HG02884 (cell line): ENCODE data around the gene C3orf80.
"Not testable (repeated sequence)": the region's sequence is repeated elsewhere in the genome, so short reads cannot be mapped to it uniquely, and the experiment has no call there.

ENCODE experiments used
- ATAC-seq: cut with Tn5 transposase; IDR thresholded peaks from one replicate; pipeline ENCODE4 v1.9.1; 2021; ENCODE audit warnings: mild to moderate bottlenecking, moderate library complexity; ENCODE audit not compliant: unreplicated experiment

The C3orf80 gene

DNA sequence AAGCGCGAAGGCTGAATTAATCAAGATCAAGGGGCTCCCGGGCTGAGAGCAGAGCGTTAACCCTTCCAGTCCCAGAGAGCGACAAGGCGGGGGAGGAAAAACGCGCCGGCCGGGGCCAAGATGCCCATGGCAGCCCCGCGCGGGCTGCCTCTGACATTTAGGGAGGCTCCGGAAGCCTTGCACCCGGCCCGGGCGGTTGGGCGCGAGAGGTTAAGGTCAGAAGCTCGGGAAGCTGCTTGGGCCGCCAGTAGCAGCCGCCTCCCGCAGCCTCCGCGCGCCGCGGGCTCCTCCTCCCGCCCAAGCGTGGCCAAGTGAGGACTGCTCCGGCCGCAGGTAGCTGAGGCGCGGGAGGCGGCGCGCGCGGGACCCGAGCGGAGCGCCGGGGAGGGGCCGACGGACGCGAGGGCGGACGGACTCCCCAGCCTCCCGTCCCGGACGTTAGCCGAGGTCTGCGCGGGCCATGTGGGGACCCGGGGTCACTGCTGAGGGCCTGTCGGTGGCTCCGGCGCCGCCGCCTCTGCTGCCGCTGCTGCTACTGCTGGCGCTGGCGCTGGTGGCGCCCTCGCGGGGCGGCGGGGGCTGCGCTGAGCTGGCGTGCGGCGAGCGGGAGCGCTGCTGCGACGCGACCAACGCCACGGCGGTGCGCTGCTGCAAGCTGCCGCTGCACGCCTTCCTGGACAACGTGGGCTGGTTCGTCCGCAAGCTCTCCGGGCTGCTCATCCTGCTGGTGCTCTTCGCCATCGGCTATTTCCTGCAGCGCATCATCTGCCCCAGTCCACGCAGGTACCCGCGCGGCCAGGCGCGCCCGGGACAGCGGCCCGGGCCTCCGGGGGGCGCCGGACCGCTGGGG, at the start of gene C3orf80:
TSS of gene C3orf80 (plus strand) at position 247 of the 850 bp plus-strand sequence. CDS start at position 461, 214 bp downstream.
- peak; percentile 75 for ATAC-seq

- no peak for ATAC-seq
Measured at GRCh38 chr3:160176923-160177322, 48.3 kb upstream of the C3orf80 start.

DNA sequence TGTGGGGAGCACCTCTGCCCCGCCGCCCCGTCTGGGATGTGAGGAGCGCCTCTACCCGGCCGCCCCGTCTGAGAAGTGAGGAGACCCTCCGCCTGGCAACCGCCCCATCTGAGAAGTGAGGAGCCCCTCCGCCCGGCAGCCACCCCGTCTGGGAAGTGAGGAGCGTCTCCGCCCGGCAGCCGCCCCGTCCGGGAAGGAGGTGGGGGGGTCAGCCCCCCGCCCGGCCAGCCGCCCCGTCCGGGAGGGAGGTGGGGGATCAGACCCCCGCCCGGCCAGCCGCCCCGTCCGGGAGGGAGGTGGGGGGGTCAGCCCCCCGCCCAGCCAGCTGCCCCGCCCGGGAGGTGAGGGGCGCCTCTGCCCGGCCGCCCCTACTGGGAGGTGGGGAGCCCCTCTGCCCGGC, 46.6 kb upstream of the C3orf80 start:
- not testable (repeated sequence) for ATAC-seq

- not testable (repeated sequence) for ATAC-seq
Measured at GRCh38 chr3:160179403-160179802, 45.8 kb upstream of the C3orf80 start.

GRCh38 chr3:160179906-160180305, 45.3 kb upstream of the C3orf80 start:
- ATAC-seq = no peak

DNA sequence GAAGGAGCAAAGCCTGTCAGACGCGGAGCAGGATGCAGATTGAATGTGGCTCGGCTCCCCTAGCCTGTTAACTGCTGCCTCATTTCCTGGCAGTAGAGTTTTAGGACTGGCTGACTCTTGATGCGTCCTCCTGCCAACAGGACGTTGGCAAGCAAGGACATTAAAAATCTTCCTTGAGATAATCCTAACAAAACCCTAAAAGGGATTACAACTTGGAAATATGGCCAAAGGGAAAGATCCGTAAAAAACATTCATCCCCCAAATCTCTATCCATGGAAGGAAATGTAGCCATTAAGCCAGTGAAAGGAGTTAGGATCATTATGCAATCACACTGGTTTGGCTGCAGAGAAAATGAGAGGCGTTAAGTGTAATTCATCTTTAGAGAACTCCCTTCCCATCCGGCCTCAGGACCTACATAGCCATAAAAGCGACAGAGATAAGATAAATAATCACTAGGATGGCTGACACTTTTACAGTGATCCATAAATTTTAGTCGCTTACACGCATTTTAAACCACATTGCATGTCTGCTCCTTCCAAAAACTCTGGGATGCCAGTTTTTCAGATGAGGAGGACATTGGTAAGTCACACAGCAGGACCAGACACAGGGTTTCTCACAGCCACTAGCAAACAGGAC, 44.5 kb upstream of the C3orf80 start:
- ATAC-seq = no peak

DNA sequence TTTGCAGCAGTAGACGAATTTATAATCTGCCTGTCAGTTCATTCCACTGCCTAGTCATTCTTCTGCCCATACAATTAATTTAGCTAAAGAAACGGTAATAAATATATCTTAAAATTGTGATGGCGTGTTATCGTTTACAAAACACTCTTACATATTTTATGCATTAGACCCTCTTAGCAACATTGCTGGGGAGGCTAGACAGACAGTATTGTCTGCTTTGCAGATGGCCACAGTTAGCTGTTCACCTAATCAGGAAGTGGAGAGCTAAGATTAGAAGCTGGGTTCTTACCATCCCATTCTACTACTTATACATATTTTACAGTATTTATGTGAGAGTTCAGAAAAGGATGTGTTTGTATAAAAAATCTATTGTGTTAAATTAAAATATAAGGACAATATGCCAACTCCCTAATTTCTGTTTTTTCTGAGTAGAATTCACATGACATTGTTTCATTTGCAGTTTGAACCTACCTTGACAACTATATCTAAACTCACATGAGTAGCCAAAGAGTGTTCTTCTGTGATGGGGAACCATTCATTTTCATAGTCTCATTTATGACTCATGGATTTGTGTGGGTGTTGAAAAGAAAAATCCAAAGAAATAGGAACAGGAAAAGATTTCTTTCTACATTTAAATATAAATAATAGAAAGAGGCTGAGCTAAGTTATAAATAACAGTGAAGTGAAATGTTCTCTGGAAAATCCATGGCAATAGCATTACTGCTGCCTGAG, 41.7 kb upstream of the C3orf80 start:
- ATAC-seq = peak; percentile 54

DNA sequence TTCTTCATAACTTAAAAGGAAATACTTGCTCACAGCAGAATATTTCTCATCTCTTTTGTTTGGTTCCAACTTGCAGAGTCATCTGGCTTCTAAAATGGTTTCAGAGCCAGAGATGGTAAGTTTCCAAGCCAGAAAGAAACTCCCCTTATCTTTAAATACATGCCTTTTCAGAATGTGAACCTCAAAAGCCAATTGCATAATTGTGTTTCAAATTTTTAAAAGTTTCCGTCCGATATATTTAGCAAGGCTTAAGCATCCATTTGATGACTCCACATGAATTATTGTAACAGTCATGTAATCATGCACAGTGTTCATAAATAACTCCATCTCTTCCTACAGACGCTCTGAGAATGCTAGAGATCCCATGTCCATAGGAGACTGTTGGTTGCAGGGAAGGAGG, 40.6 kb upstream of the C3orf80 start:
- peak; percentile 44 for ATAC-seq

DNA sequence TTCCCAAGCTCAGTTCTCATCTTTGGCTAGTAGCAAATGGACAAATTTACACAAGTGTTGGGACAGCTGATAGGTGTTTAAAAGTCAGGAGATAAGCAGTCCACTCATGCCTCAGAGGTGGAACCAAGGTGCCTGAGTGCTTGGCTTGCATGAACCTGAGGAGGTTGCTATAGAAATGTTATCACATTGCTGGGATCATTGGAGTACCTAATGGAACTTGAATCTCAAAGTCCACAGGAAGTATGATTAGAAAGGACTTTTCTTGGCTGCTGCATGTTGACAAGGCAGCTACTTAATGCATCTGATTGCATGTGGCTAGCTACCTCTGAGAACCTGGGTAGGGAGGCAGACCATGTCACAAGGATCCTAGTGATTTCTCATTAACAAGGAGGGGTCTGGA, 39.5 kb upstream of the C3orf80 start:
- no peak for ATAC-seq

- ATAC-seq = no peak
Measured at GRCh38 chr3:160187288-160187687, 37.9 kb upstream of the C3orf80 start.

- no peak for ATAC-seq
Measured at GRCh38 chr3:160192310-160193029, 32.8 kb upstream of the C3orf80 start.

DNA sequence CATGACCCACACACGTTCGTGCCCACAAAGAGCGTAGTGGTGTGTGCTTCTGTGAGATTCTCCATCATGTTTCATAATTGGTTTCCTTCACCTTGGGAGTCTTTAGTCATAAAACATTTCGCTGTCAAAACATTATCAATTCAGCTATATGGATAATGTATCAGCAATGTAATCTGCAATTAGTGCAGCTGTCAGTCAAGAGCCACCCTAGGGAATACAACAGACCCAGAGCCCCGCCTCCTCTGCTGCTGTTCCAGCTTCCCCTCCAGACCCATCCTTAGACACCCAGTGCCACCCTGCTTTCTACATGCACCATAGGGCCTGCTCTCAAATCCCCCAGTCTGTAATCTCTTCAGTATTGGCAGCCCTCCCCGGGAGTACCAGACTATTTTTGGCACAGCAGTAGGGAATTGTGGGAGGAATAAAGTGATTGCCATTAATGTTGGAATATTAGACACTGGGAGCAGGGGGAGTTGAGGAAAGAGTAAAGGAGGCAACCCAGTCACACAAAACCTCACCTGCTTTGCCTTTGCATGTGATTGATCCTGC, 31.5 kb upstream of the C3orf80 start:
- ATAC-seq = no peak

DNA sequence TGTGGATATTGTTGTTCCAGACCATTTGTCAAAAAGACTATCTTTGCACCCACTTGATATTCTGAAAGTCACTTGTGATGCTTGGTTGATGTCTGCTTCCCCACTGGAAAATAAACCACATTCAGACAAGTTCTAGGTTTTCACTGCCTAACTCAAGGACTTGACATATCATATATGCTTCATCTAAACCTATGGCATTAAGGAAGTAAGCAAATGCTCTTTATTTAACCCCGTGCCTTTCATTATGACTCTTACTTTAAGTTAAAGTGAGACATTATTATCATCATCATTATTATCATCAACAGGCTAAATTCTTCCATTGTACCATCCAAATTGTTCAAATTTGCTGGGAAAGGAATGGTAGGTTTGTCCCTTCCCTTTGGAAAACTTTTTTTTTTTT, 30.8 kb upstream of the C3orf80 start:
- no peak for ATAC-seq

DNA sequence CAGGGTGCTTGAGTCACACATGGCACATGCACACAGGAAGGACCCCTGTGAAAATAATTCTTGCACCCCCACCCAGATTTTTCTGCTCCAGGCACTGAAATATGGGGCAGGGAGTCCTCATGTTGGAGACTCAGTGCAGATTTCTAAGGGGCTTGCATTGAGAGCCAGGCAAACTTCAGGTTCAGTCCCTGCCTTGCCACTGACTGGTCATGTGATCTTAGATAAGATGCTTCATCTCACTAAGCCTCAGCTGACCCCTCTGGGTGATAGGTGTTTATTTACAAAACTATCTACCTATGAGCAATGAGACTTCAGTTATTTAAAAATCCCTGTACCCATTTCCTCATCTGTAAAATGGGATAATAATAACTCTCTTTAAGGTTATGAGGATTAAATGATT, 30.1 kb upstream of the C3orf80 start:
- no peak for ATAC-seq

DNA sequence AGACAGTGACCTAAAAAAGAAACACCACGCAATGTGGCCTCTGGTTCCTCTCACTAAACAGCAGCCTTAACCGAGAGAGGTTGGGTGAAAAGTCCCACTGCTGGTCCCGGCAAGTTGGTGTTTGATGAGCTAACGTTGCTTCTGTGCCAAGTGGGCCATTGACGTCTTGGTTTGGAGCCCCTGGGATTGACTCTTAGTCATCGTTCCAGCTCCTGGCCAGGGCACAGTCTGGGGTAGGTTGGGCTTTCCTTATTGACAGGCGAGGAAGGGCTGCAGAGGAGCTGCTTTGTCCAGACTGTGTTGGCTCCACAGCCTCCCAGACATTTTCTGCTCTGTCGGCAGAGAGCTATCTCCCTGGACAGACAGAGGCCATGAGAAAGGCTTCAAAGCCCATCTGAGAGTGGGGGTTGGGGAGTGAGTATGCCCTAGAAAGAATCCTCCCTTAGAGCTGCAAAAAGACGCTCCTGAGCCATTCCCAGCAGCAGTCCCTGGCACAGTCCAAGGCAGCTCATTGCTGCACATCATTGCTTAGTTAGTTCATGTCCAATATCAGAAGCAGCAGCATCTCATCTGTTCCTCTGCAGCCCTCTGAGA, 28.6 kb upstream of the C3orf80 start:
- no peak for ATAC-seq

GRCh38 chr3:160199108-160199507, 26.1 kb upstream of the C3orf80 start:
- ATAC-seq = no peak

GRCh38 chr3:160200353-160200752, 24.9 kb upstream of the C3orf80 start:
- ATAC-seq = no peak

GRCh38 chr3:160204396-160205011, 20.7 kb upstream of the C3orf80 start:
- not testable (repeated sequence) for ATAC-seq

DNA sequence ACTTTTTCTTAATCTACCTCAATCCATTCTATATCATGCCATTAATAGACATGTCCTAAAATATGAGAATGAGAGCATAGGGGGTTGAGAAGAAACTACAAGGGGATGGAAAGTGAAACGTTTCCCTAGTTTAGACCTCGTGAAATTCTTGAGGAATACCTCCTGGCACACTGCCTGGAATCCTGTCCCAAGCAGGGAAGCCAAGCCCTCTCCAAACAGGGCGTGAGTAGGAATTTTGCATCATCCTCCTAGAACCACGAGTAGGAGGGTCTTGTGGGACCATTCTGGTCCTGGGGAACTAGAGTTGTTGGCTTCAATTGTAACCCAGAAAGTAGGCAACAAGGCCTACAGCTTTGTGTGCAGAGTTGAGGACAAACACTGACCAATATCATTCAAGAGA, 19.6 kb upstream of the C3orf80 start:
- ATAC-seq = no peak

DNA sequence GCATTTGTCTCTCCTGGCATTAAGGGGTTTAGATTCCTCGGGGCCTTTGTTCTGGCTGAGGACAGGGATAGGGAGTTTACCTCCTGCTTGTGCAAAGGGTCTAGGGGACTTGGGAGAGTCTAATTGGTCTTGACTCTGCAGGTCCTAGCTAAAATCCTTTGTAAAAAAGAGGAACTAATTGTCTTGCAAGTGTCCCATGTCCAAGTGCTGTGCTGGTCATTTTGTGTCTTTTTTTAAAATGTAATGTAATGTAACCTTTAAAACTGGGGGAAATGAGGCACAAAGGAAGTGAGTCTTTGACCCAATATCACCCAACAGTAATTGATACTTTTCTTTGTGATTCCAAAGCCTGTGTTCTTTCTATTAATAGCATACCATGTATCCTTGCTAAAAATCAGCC, 14.9 kb upstream of the C3orf80 start:
- ATAC-seq = no peak
